HG03520 (cell line): ENCODE results near the gene CILP.
"Not testable (repeated sequence)": the region's sequence is repeated elsewhere in the genome, so short reads cannot be mapped to it uniquely, and the experiment has no call there.

Experiments used
- ATAC-seq: cut with Tn5 transposase; IDR thresholded peaks from one replicate; pipeline ENCODE4 v1.9.1; 2021; ENCODE audit warnings: mild to moderate bottlenecking, moderate library complexity; ENCODE audit not compliant: unreplicated experiment

The CILP gene

GRCh38 chr15:65226901-65227300, 15.6 kb upstream of the CILP start:
- ATAC-seq, result not testable (repeated sequence)

DNA sequence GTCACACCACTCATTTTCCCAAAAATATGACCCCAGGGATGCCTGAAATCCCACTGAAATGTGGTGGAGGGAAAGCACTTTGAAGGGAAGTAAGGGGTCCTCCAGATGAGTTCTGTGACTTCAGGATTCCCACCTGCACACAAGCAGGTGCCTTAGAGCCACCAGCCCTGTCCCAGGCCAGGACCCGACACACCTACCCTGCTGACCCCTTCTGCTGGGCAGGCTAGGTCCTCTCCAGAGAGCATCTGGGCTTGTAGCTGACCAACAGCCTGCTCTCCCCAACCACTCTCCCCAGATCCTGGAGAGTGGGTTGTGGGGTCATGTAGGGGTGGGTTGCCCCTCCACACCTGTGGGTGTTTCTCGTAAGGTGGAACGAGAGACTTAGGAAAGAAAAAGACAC, 14.9 kb upstream of the CILP start:
- no peak for ATAC-seq

GRCh38 chr15:65223996-65224395, 12.7 kb upstream of the CILP start:
- no peak for ATAC-seq

DNA sequence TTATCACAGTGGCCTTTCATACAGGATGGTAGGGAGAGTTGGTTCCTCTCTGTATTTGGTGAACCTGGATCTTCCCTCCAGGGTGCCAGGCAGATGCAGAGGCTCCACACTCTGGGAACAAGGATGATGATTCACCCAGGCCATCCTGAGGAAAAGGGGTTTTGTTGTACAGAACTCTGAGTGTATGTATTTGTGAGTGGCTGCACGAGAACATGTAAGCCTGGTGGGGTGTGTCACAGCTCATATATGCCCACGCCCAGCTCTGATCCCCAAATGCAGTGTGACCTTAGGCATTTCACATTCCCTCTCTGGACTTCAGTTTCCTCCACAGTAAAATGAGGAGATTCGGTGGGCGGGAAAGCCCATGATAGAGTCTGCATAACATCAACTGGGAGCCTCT, 11.6 kb upstream of the CILP start:
- ATAC-seq, result no peak

GRCh38 chr15:65221697-65222096, 10.4 kb upstream of the CILP start:
- no peak for ATAC-seq

- no peak for ATAC-seq
These were observed 7.9 kb upstream of the CILP start for GRCh38 chr15:65219137-65219536.

DNA sequence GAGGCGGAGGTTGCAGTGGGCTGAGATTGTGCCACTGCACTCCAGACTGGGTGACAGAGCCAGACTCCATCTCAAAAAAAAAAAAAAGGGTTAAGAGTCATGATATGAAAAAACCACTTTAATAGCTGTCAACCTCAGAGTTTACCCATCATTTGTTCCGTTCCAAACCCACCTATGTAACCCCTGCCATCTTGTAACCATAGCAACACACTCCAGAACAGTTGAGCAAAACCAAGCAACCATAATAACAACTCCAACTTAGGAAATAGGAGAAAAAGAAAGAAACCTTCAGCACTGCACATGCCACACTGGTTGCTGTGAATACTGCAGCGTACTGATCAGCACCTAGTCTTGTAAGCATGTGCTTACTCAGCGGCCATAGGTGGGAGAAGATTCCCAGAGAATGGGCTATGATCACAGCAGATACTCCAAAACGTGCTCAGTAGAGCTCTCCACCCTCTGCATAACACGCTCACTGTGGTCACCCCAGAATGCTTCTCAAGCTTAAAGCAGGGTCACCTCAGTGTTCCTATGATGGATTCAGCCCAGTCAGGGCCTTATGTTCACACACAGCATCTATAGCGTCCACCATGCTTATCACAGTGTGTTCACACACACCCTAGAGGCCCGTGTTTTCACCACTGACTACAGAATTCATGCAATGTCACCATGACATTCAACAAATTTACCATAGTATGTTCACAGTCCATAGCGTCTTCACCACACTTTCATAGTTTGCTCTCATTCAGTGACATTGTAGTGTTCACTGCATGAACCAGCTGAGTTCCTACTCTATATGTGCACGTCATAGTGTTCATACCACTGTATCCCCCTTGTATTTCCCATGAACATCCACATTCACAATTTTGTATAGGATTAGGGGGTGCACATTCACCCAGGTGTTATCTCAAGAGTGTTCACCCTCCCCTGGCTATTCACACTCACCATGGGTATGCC, 6.5 kb upstream of the CILP start:
- ATAC-seq, result no peak

GRCh38 chr15:65215496-65215895, 4.2 kb upstream of the CILP start:
- ATAC-seq, result no peak

DNA sequence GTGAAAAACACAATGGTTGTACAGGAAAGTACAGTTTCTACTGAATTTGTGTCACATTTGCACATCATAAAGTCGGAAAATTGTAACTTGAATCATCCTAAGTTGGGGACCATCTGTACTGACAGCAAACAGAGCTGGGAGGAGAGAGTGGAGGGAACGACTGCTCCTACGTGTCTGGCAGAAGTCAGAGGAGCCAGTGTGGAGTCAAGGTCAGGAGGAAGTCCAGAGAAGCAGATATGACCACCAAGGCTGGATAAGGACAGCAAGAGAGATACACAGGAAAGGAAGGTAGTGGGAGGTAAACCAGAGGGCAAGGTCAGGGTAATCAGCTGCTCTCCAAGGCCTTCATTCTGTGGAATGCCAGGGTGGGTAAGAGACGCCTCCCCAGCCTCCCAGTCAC, 2.7 kb upstream of the CILP start:
- ATAC-seq, result no peak

- ATAC-seq, result no peak
These were observed 2.0 kb upstream of the CILP start for GRCh38 chr15:65213241-65213640.

- no peak for ATAC-seq
These were observed 824 bp upstream of the CILP start for GRCh38 chr15:65212097-65212496.

GRCh38 chr15:65211482-65211982, 259 bp upstream of the CILP start:
- ATAC-seq, result no peak

DNA sequence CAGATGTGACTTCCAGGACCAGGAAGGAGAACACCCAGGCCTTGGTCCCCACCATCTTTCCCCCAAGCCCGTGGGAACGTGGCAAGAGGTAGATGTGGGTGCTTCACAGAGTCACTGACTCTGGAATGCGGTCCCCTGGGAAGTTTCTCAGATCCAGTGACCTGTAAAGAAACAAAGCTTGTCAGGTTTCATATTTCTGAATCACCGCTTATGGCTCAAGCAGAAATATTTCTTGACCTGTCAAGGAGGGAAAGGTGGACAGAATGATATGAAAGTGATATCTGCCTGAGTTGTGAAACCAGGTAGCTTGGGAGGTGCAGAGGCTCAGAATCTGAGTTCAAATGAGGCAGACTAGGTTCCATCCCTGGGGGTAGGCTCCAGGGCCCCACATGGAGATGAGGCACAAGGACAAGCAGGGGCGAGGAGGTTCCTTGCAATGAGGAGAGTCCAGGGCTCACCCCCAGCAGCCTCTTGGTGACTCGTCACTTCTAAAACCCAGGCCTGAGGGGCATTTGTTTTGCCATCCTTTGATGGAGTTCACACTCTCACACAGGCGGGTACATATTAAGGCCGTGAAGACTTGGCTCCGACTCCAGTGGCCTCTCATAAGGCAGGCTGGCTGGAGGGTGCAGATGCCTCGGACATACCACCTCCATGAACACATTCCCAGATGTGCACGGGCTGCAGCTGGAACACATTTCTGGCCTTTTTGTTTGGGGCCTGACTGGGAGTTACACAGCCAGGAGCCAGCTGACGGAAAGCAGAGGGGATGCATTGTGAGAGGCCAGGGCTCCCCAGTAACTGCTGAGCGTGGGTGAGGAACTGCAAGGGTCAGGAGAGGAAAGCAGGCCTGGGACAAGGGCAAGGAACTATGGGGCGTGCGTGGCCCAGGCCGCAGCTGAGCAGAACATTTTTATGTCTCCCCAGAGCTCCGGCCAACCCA, 1.3 kb downstream of the CILP start:
- ATAC-seq, result no peak

DNA sequence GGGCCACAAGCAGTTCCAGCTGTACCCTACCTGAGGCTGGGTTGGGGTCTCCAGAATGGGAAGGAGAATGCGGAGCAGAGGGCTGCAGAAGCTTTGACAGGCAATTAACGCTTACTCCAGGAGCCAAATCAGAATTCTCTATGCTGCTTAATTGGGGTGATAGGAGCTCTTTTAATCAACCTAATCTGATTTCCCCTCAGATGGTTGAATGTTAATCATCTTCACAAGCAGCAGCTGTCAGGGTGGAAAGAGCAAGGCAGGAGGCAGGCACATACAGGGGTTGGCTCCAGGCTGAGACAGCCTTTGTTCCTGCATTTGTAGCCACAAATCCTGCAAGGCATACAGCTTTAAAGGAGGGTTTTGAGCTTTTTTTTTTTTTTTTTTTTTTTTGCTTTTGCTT, 2.6 kb downstream of the CILP start:
- no peak for ATAC-seq

DNA sequence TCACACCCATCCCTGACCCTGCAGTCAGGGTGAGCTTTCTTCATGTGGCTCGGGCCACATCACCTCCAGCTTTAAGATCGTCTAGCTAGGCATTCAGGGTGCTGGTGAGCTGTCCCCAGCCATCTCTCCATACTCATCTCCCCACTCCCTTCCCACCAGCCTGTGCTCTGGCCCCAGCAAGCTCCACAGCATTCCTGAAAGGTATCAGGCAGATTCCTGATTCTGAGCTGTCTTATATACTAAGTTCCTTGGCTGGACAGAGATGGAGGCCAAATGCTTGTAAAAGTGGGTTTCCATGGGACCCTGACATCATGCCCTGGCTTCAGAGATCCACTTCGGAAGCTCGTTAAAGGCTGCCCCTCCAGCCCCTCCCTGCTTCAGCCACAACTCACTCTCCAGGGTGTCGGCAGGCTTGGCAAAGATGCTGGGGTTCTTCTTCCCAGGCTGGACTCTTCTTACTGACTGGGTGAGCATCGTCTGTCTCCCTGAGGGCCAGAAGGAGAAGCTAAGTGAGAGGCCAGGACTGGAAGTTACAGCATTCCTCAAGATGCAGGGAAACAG, 3.9 kb downstream of the CILP start:
- ATAC-seq, result no peak

DNA sequence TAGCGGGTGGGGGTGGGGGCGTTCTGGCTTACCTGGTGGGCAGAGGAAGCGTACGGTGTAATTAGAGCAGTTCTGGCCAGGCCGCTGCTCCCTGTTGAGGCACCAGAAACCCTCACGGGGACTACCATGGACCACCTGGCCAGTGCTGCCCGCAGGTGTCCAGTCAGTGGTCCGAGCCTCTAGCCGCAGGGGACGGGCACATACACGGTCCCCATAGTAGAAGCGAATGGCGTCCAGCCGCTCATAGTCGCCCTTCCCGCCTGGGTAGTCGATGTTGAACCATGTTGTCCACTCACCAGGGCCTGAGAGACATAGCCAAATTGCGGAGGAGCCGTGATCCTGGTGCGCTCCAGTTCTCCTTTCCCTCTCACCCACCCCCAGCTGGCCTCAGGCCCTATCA, 4.5 kb downstream of the CILP start:
- no peak for ATAC-seq

DNA sequence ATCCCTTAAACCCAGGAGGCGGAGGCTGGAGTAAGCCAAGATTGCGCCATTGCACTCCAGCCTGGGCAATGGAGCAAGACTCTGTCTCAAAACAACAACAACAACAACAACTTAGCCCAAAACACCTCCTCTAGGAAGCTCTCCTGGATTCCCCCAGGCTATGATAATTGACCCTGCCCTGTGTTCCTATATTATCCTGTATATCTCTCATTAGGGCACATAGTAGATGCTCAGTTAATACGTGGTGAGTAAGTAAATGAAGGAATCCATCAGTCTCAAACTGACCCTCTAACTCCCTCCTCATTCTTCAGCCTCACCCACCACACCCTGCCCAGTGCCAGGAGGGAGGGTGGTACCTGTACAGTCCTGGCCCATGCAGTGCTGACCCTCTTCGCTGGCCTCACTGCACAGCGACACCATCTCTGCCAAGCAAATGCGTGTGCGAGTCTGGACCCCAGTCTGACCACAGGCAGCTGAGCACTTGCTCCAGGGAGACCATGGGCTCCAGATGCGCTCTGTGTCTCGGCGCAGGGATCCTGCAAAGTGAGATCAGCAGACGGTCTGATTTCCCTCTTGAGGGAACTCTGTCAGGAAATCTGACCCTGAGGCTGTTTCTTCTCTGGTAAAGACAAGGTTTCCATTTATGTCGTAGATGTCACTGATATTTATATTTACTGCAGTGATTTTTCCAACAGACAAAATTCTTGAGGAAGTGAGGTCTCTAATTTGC, 6.2 kb downstream of the CILP start:
- ATAC-seq, result no peak

DNA sequence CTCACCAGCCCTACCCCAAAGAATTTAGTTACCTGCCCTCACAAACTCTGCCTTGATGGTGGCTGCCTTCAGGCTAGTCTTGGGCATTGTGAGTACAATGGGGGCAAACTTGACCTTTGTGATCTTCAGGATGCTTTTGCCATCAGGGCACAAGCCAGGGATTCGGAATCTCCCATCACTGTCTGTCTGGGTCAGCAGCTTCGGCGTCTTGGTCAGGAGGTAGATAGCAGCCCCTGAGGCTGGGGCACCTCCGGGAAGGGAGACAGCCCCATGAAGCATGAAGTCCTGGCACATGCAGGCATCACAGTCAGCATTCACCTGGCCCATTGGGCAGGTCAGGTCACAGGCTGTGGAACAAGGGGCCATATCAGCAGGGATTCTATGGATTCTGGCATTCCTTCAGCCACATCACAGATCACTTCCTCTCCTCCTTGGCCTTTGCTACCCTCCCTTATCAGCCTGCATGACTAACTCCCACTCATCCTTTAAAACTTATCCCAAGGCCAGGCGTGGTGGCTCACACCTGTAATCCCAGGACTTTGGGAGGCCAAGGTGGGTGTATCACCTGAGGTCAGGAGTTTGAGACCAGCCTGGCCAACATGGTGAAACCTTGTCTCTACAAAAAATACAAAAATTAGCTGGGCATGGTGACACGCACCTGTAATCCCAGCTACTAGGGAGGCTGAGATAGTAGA, 6.9 kb downstream of the CILP start:
- ATAC-seq, result no peak

GRCh38 chr15:65201918-65202317, 9.4 kb downstream of the CILP start:
- ATAC-seq, result no peak

DNA sequence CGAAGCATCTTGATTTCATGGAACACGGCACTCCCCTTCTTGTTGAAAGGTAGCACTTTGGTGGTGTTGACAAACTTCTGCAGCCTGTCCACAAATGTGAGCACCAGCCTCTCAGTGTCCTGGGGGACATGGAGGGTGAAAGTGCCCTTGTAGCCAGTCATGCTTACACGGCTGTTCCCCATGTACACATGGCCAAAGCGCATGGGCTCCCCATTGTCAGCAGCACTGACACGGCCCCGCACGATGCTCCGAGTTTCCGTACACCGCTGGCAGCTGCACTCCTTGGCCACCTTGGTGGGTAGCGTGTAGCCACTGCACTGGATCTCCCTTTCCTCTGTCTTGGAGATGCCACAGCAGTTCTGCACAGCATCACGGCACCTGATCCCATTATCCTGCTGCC, 12.7 kb downstream of the CILP start:
- no peak for ATAC-seq
